Adrenal gland (tissue), 19 donors: Measurements from ENCODE around the gene ADAM20. TPM values are rescaled to one million over a fixed set of nuclear protein-coding genes. Genes with fewer than 3 reads are reported as not detected.

Source experiments
- DNase-seq, 7 donors: peaks; one replicate each; pipeline ENCODE4 v3.0.0-alpha.2; 2019 to 2020
- H3K27ac ChIP-seq, 5 donors: fragments of 200-600 bp; sonication (generic) in 4 of 5; 1 replicate in 3 of 5; 2 replicates in 2 of 5; pipeline versions ENCODE4 v1.5.1 to v1.8.0; 2016 to 2020; ENCODE audit warnings: mild to moderate bottlenecking in 1 of 5
- H3K27me3 ChIP-seq: fragments of 200-600 bp; 2 replicates; pipeline ENCODE4 v1.8.0; 2021
- H3K36me3 ChIP-seq, 2 donors: fragments of 200-600 bp; replicated peaks in 1 of 2; 1 replicate in 1 of 2; 2 replicates in 1 of 2; pipeline versions ENCODE4 v1.5.1 to v1.8.0; 2018 to 2022
- H3K4me1 ChIP-seq, 2 donors: fragments of 200-600 bp; replicated peaks in 1 of 2; 1 replicate in 1 of 2; 2 replicates in 1 of 2; pipeline versions ENCODE4 v1.5.1 to v1.8.0; 2018 to 2021
- H3K4me3 ChIP-seq, 4 donors: fragments of 200-600 bp; sonication (generic) in 3 of 4; one replicate each; pipeline ENCODE4 v1.5.1; 2016 to 2018
- H3K9me3 ChIP-seq, 3 donors: fragments of 200-600 bp; sonication (generic) in 1 of 3; replicated peaks in 1 of 3; 1 replicate in 2 of 3; 2 replicates in 1 of 3; pipeline versions ENCODE4 v1.5.1 to v1.8.0; 2016 to 2021
- CTCF ChIP-seq, 6 experiments: fragments of 450-650 bp in 4 of 6; fragments of 200-600 bp in 2 of 6; sonication (generic) in 1 of 6; IDR thresholded peaks; 1 replicate in 5 of 6; 2 replicates in 1 of 6; pipeline versions ENCODE4 v1.5.1 to v1.8.0; 2016 to 2021; ENCODE audit warnings: antibody characterized with exemption in 6 of 6, mild to moderate bottlenecking in 2 of 6, moderate library complexity in 1 of 6
- POLR2A ChIP-seq, 2 donors: fragments of 450-650 bp; IDR thresholded peaks; one replicate each; pipeline ENCODE4 v1.6.1; 2017; ENCODE audit warnings: antibody characterized with exemption in 2 of 2, mild to moderate bottlenecking in 2 of 2, moderate library complexity in 1 of 2
- WGBS, 4 donors: extraction: QIAGEN DNeasy Blood & Tissue Kit in 2 of 4; methylation state at CpG; one replicate each; pipeline versions ENCODE4 v1.1.5 to v1.1.7; 2013 to 2017; 5-methylcytosine and 5-hydroxymethylcytosine counted together
- intact Hi-C, 2 donors: fragments of 100-400 bp; cut with DNase I; formaldehyde crosslinking; loops; one replicate each; pipeline versions ENCODE4 v1.14.1 to v1.15.0; 2022 to 2023
- long read RNA-seq, 10 donors: library from polyadenylated mRNA in 3 of 10; unstranded in 2 of 10; stranded (forward) in 1 of 10; transcript quantifications; one replicate each; pipeline ENCODE4 v2.0.0 and lab custom pipeline, GENCODE V29; 2021 to 2026
- polyA plus RNA-seq, 3 donors: library from polyadenylated mRNA; stranded (reverse); fragments of 200-250 nt in 2 of 3; fragments of 350-450 nt in 1 of 3; fragmentation: Illumina TruSeq in 1 of 3; extraction: RNeasy Lipid Tissue Mini Kit (QIAGEN cat#74804) in 1 of 3; gene quantifications; one replicate each; pipeline ENCODE4 v1.2.3, GENCODE V29; 2013 to 2014
- total RNA-seq, 9 donors: library from RNA; depleted of rRNA in 4 of 9; stranded (reverse); fragments of >200 nt in 4 of 9; fragments of 120-200 nt in 1 of 9; fragmentation: NEBNext Ultra II Directional in 1 of 9; extraction: Animal tissue kit (Norgen Biotek cat#: 25700) in 1 of 9; gene quantifications; one replicate each; pipeline versions ENCODE4 v1.1.0 to v1.2.4, GENCODE V29; 2013 to 2023
- donor health status: healthy with polysubstance abuse.
- donor health status: Bipolar disorder and iron deficiency.
- donor health status: DM: yes; HTN: yes; CAD: no.
- donor health status: DM: no; HTN: no; CAD: no.
- donor health status: DM: no; HTN: no; CAD: no.
- donor health status: DM: yes; HTN: yes; CAD: no.

The ADAM20 gene
- total RNA-seq (1 to 10 TPM in 3 of 9 donors, under 1 TPM in 5, not detected in 1; 0.14 to 2.9 (median 0.75) TPM), polyA plus RNA-seq (under 1 TPM in 2 of 3 donors, not detected in 1; 0.24 TPM)
- long read RNA-seq, donor 1, result 0 reads
- long read RNA-seq, donor 2, result 0 reads
- long read RNA-seq, donor 3, result 0 reads
- long read RNA-seq, donor 4, result 0 reads
- long read RNA-seq, donor 5, result 0 reads
- long read RNA-seq, donor 6, result 0 reads
- long read RNA-seq, donor 7, result 0 reads
- long read RNA-seq, donor 8, result 0 reads
- long read RNA-seq, donor 9, result 0 reads
- long read RNA-seq, donor 10, result 0 reads

- no peak for TF ChIP-seq POLR2A (IDR thresholded peaks at IDR 0.05)
- no peak for TF ChIP-seq CTCF (IDR thresholded peaks at IDR 0.05)
- H3K36me3 ChIP-seq, result no peaks in the 10 kb centered on the region
- no peaks in the 10 kb centered on the region for H3K4me1 ChIP-seq
- H3K9me3 ChIP-seq, result no peaks in the 10 kb centered on the region
- H3K27ac ChIP-seq, result no peak within 1 kb of the TSS
- H3K27me3 ChIP-seq, result no peaks in the 10 kb centered on the region
- DNase-seq, result no peak
- intact Hi-C loops, result no loop called here
- H3K4me3 ChIP-seq, result no peak within 1 kb of the TSS
Measured at GRCh38 chr14:70534904-70535303, at the start of gene ADAM20. Gene ADAM20 (minus strand): TSS chr14:70535004. CDS start chr14:70524757, 10,247 bp downstream.

DNA sequence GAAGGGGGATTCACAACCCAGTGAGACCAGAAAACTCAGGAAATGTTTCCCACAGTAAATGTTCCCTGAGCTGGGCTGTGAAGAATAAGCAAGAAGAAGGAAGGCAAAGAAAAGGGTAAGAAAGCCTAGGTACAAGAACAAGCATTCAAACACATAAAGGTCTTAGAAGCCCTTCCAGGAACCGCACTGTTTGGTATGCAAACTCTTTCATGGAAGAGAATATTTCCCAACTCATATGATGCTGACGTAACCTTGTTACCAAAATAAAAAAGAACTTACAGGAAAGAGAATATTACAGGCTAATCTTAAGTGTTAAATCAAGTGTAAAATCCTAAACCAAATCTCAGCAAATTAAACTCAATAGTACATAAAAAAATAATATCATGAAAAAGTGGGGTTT lies 42.1 kb upstream of the ADAM20 start:
- Histone ChIP-seq H3K27ac (no peak overlapping the region), H3K9me3 (no peaks in the 10 kb centered on the region), H3K36me3 (peaks cover 0 to 16% of the 10 kb centered on the region in 2 donors), H3K4me1 (no peaks in the 10 kb centered on the region), H3K4me3 (no peak overlapping the region), H3K27me3 (no peaks in the 10 kb centered on the region)
- no peak for DNase-seq
- TF ChIP-seq POLR2A (IDR thresholded peaks at IDR 0.05) (no peak), CTCF (IDR thresholded peaks at IDR 0.05) (no peak)
- intact Hi-C loops, result no loop called here
- 85 to 93% (median 89%) methylated on average over 2 of the region's 2 CpGs for WGBS, 4 donors

GRCh38 chr14:70573050-70573449 lies 38.2 kb upstream of the ADAM20 start:
- Histone ChIP-seq H3K36me3 (no peaks in the 10 kb centered on the region), H3K9me3 (no peaks in the 10 kb centered on the region), H3K27me3 (no peaks in the 10 kb centered on the region), H3K4me3 (no peak overlapping the region), H3K4me1 (no peaks in the 10 kb centered on the region), H3K27ac (no peak overlapping the region)
- intact Hi-C loops, result no loop called here
- 91 to 100% (median 95%) methylated on average over 1 of the region's 1 CpG for WGBS, 4 donors
- no peak for TF ChIP-seq POLR2A (IDR thresholded peaks at IDR 0.05)
- no peak for TF ChIP-seq CTCF (IDR thresholded peaks at IDR 0.05)
- no peak for DNase-seq

DNA sequence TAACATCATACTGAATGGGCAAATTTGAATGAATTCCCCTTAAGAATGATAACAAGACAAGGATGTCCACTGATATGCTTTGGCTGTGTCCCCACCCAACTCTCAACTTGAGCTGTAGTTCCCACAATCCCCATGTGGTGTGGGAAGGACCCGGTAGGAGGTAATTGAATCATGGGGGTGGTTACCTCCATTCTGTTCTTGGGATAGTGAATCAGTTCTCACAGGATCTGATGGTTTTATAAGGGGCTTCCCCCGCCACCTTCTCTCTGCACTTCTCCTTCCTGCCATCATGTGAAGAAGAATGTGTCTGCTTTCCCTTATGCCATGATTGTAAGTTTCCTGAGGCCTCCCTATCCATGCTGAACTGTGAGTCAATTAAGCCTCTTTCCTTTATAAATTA lies 36.3 kb upstream of the ADAM20 start:
- no peak overlapping the region for H3K27ac ChIP-seq
- no peaks in the 10 kb centered on the region for H3K36me3 ChIP-seq
- H3K9me3 ChIP-seq, result peaks cover 0 to 2% (median 0%) of the 10 kb centered on the region in 3 donors
- no peaks in the 10 kb centered on the region for H3K4me1 ChIP-seq
- no peak for DNase-seq
- TF ChIP-seq CTCF (IDR thresholded peaks at IDR 0.05) (no peak), POLR2A (IDR thresholded peaks at IDR 0.05) (no peak)
- 95 to 96% (median 96%) methylated on average over 2 of the region's 2 CpGs for WGBS, 4 donors
- intact Hi-C loops, result no loop called here
- no peaks in the 10 kb centered on the region for H3K27me3 ChIP-seq
- H3K4me3 ChIP-seq, result no peak overlapping the region
